GM10847 (cell line): ENCODE data around the gene ZBTB43.

Source experiments
- POLR2A ChIP-seq: IDR thresholded peaks from 2 replicates; pipeline ENCODE4 v1.6.1; 2011; ENCODE audit not compliant: insufficient read length; ENCODE audit errors: extremely low read depth

Gene ZBTB43

GRCh38 chr9:126885131-126885641 is 80.3 kb downstream of the ZBTB43 start:
- TF ChIP-seq POLR2A = no peak

GRCh38 chr9:126886034-126886822 is 81.4 kb downstream of the ZBTB43 start:
- no peak for TF ChIP-seq POLR2A

GRCh38 chr9:126886897-126887296 is 82.1 kb downstream of the ZBTB43 start:
- no peak for TF ChIP-seq POLR2A
